22Rv1 (cell line): ENCODE results near the gene CADM4.
"Not testable (repeated sequence)": the region's sequence is repeated elsewhere in the genome, so short reads cannot be mapped to it uniquely, and the experiment has no call there.

ENCODE experiments used
- ZFX ChIP-seq: fragments of 450-650 bp; IDR thresholded peaks from 2 replicates; pipeline ENCODE4 v1.6.1; 2017; ENCODE audit warnings: antibody characterized with exemption, borderline replicate concordance
- TF ChIP-seq, protein P1 (sequence below): fragments of 450-650 bp; IDR thresholded peaks from 2 replicates; pipeline ENCODE4 v1.5.1; 2017; ENCODE audit warnings: mild to moderate bottlenecking

GRCh38 chr19:43600326-43600725 is 39.3 kb downstream of the CADM4 start:
- TF ChIP-seq, protein P1, sequence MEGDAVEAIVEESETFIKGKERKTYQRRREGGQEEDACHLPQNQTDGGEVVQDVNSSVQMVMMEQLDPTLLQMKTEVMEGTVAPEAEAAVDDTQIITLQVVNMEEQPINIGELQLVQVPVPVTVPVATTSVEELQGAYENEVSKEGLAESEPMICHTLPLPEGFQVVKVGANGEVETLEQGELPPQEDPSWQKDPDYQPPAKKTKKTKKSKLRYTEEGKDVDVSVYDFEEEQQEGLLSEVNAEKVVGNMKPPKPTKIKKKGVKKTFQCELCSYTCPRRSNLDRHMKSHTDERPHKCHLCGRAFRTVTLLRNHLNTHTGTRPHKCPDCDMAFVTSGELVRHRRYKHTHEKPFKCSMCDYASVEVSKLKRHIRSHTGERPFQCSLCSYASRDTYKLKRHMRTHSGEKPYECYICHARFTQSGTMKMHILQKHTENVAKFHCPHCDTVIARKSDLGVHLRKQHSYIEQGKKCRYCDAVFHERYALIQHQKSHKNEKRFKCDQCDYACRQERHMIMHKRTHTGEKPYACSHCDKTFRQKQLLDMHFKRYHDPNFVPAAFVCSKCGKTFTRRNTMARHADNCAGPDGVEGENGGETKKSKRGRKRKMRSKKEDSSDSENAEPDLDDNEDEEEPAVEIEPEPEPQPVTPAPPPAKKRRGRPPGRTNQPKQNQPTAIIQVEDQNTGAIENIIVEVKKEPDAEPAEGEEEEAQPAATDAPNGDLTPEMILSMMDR: not testable (repeated sequence)
- TF ChIP-seq ZFX: not testable (repeated sequence)
